ENCODE measurements around the gene MAMSTR. TPM values are rescaled to one million over a fixed set of nuclear protein-coding genes. Genes with fewer than 3 reads are reported as not detected.

Gene MAMSTR
- total and polyA plus RNA-seq, 2 donors (not counting 1 experiment from before 2014, with no cell fraction given): 0.60 to 1.6 TPM

DNA sequence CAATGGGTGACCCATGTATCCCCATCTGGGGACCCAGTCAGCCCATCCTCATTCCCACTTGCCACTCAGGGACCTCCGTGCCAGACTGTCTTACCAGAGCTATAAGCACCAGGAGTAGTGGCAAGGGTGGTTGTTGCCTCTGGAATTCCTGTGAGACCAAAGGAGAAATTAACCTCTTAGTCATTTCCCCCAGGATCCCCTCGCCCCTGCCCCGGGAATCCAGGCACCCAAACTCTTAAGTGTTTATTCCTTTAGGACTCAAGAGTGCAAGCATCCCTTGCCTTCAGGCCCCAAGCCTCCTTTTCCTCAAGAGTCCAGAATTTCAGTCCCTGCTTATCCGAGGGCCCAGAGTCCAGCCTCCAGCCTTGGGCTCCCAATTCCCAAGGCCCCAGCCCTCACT, 55.9 kb downstream of the MAMSTR start:
- POLR2A ChIA-PET: no interaction called here

More for the DNA sequence above, 55.9 kb downstream of the MAMSTR start:
- DNase-seq (no peak), ATAC-seq (ENCODE audit: low read depth) (no peak)
- H3K79me2 ChIP-seq (ENCODE audit: control insufficient read depth, insufficient read depth, low read length): no peaks in the 10 kb centered on the region
- intact Hi-C loops (cut with micrococcal nuclease): no loop called here
- peaks cover 16% of the 10 kb centered on the region for H3K4me1 Mint-ChIP-seq
- H3K4me3 Mint-ChIP-seq: no peak overlapping the region
- H3K4me1 ChIP-seq (ENCODE audit: control insufficient read depth in 2 of 2, insufficient read depth in 2 of 2, low read length in 2 of 2): peaks cover 8 to 19% of the 10 kb centered on the region in 2 donors
- H3K9me3 ChIP-seq (ENCODE audit: control extremely low read depth in 1 of 3, control insufficient read depth in 2 of 3, insufficient read depth in 1 of 3, low read length in 2 of 3): peaks cover 0 to 3% (median 0%) of the 10 kb centered on the region in 3 donors
- CTCF ChIA-PET: no interaction called here
- H4K20me1 ChIP-seq (ENCODE audit: control insufficient read depth, insufficient read depth, low read length, poor library complexity, severe bottlenecking): no peaks in the 10 kb centered on the region
- H3K9me3 Mint-ChIP-seq (ENCODE audit: insufficient read depth): no peaks in the 10 kb centered on the region
- no peak overlapping the region for H3K9ac ChIP-seq (ENCODE audit: low read length)
- no peak overlapping the region for H3K27ac Mint-ChIP-seq
- H3K36me3 ChIP-seq (replicated peaks in 1 of 2; ENCODE audit: control extremely low read depth in 1 of 2, control insufficient read depth in 1 of 2, extremely low read depth in 1 of 2, insufficient read depth in 2 of 2, low read length in 1 of 2): no peaks in the 10 kb centered on the region
- H3K27ac ChIP-seq (ENCODE audit: low read length in 2 of 2): no peak overlapping the region
- H2AFZ ChIP-seq (ENCODE audit: insufficient read depth, low read depth, low read length, poor library complexity, severe bottlenecking): no peak overlapping the region
- 89% methylated on average over 3 of the region's 4 CpGs for WGBS (ENCODE audit: insufficient coverage)
- no peak for TF ChIP-seq CTCF (IDR thresholded peaks at IDR 0.05)
- no peak for TF ChIP-seq EZH2 (IDR thresholded peaks at IDR 0.05; ENCODE audit: borderline replicate concordance, insufficient read depth, low read depth, low read length, poor library complexity, severe bottlenecking)
- H3K4me3 ChIP-seq (ENCODE audit: control extremely low read depth in 1 of 5, extremely low read depth in 1 of 5, insufficient read depth in 1 of 5, low read depth in 2 of 5, low read length in 4 of 5): no peak overlapping the region
- no peak overlapping the region for H3K4me2 ChIP-seq (replicated peaks; ENCODE audit: low read depth, low read length, poor library complexity, severe bottlenecking)
- no peaks in the 10 kb centered on the region for H3K27me3 ChIP-seq (replicated peaks in 1 of 4; ENCODE audit: control extremely low read depth in 1 of 4, control insufficient read depth in 3 of 4, insufficient read depth in 4 of 4, low read length in 3 of 4)
- H3K27me3 Mint-ChIP-seq: no peaks in the 10 kb centered on the region

Other genes with a start within 250 kb of the MAMSTR start
- gene LMTK3, start 207.9 kb downstream of the MAMSTR start, total RNA-seq: 1.6 and 1.9 TPM in 2 replicates
- 0.19 and 0.25 TPM in 2 replicates for gene LMTK3, start 207.9 kb downstream of the MAMSTR start, polyA plus RNA-seq
- gene SULT2B1, start 167.6 kb downstream of the MAMSTR start, total RNA-seq: not detected in 2 replicates
- gene SULT2B1, start 167.6 kb downstream of the MAMSTR start, polyA plus RNA-seq: not detected in 2 replicates
- not detected in 2 replicates for gene SPACA4, start 113.0 kb downstream of the MAMSTR start, total RNA-seq
- gene SPACA4, start 113.0 kb downstream of the MAMSTR start, polyA plus RNA-seq: not detected in 2 replicates
- 1.5 and 4.1 TPM in 2 replicates for gene FAM83E, start 104.6 kb downstream of the MAMSTR start, total RNA-seq
- 0.12 and 0.15 TPM in 2 replicates for gene FAM83E, start 104.6 kb downstream of the MAMSTR start, polyA plus RNA-seq
- gene RPL18, start 100.5 kb downstream of the MAMSTR start, total RNA-seq: 2,217 and 2,248 TPM in 2 replicates
- 3,187 and 4,393 TPM in 2 replicates for gene RPL18, start 100.5 kb downstream of the MAMSTR start, polyA plus RNA-seq
- gene SPHK2, start 100.2 kb downstream of the MAMSTR start, total RNA-seq: 45.4 and 47.3 TPM in 2 replicates
- 14.2 and 17.0 TPM in 2 replicates for gene SPHK2, start 100.2 kb downstream of the MAMSTR start, polyA plus RNA-seq
- 33.0 and 33.2 TPM in 2 replicates for gene DBP, start 82.3 kb downstream of the MAMSTR start, total RNA-seq
- gene DBP, start 82.3 kb downstream of the MAMSTR start, polyA plus RNA-seq: 14.9 and 23.5 TPM in 2 replicates
- 25.7 and 27.7 TPM in 2 replicates for gene CA11, start 73.5 kb downstream of the MAMSTR start, total RNA-seq
- 6.2 and 6.5 TPM in 2 replicates for gene CA11, start 73.5 kb downstream of the MAMSTR start, polyA plus RNA-seq
- gene NTN5, start 46.7 kb downstream of the MAMSTR start, total RNA-seq: 1.2 and 2.5 TPM in 2 replicates
- gene NTN5, start 46.7 kb downstream of the MAMSTR start, polyA plus RNA-seq: 1.8 and 3.0 TPM in 2 replicates
- not detected in 2 replicates for gene FUT2, start 23.8 kb downstream of the MAMSTR start, total RNA-seq
- gene FUT2, start 23.8 kb downstream of the MAMSTR start, polyA plus RNA-seq: not detected in 2 replicates
- gene RASIP1, start 20.9 kb upstream of the MAMSTR start, total RNA-seq: 0.20 TPM in 1 of 2 replicates, not detected in the other
- gene RASIP1, start 20.9 kb upstream of the MAMSTR start, polyA plus RNA-seq: 0.19 TPM in 1 of 2 replicates, not detected in the other
- gene IZUMO1, start 27.2 kb upstream of the MAMSTR start, total RNA-seq: not detected in 2 replicates
- not detected in 2 replicates for gene IZUMO1, start 27.2 kb upstream of the MAMSTR start, polyA plus RNA-seq
- gene FUT1, start 32.9 kb upstream of the MAMSTR start, total RNA-seq: not detected in 2 replicates
- gene FUT1, start 32.9 kb upstream of the MAMSTR start, polyA plus RNA-seq: not detected in 2 replicates
- not detected in 2 replicates for gene FGF21, start 35.8 kb upstream of the MAMSTR start, total RNA-seq
- gene FGF21, start 35.8 kb upstream of the MAMSTR start, polyA plus RNA-seq: not detected in 2 replicates
- 39.1 and 42.9 TPM in 2 replicates for gene BCAT2, start 91.3 kb upstream of the MAMSTR start, total RNA-seq
- gene BCAT2, start 91.3 kb upstream of the MAMSTR start, polyA plus RNA-seq: 27.4 and 36.3 TPM in 2 replicates
- gene HSD17B14, start 116.8 kb upstream of the MAMSTR start, total RNA-seq: 2.9 and 5.1 TPM in 2 replicates
- 1.8 and 2.5 TPM in 2 replicates for gene HSD17B14, start 116.8 kb upstream of the MAMSTR start, polyA plus RNA-seq
- gene PLEKHA4, start 148.9 kb upstream of the MAMSTR start, total RNA-seq: 5.5 and 6.2 TPM in 2 replicates
- gene PLEKHA4, start 148.9 kb upstream of the MAMSTR start, polyA plus RNA-seq: 4.3 and 6.0 TPM in 2 replicates
- gene PPP1R15A, start 152.7 kb upstream of the MAMSTR start, total RNA-seq: 122 and 128 TPM in 2 replicates
- 1,029 and 1,214 TPM in 2 replicates for gene PPP1R15A, start 152.7 kb upstream of the MAMSTR start, polyA plus RNA-seq
- not detected in 2 replicates for gene TULP2, start 179.0 kb upstream of the MAMSTR start, total RNA-seq
- gene TULP2, start 179.0 kb upstream of the MAMSTR start, polyA plus RNA-seq: not detected in 2 replicates
- 134 and 136 TPM in 2 replicates for gene NUCB1, start 180.6 kb upstream of the MAMSTR start, total RNA-seq
- 85.9 and 118 TPM in 2 replicates for gene NUCB1, start 180.6 kb upstream of the MAMSTR start, polyA plus RNA-seq
- 0.64 TPM in 1 of 2 replicates, not detected in the other for gene DHDH, start 214.0 kb upstream of the MAMSTR start, total RNA-seq
- 0.82 TPM in 1 of 2 replicates, not detected in the other for gene DHDH, start 214.0 kb upstream of the MAMSTR start, polyA plus RNA-seq
- 92.7 and 95.3 TPM in 2 replicates for gene BAX, start 235.2 kb upstream of the MAMSTR start, total RNA-seq
- 109 and 114 TPM in 2 replicates for gene BAX, start 235.2 kb upstream of the MAMSTR start, polyA plus RNA-seq
- 881 and 937 TPM in 2 replicates for gene FTL, start 245.6 kb upstream of the MAMSTR start, total RNA-seq
- 534 and 832 TPM in 2 replicates for gene FTL, start 245.6 kb upstream of the MAMSTR start, polyA plus RNA-seq

Data from B cell (primary cell).